Measurements from ENCODE around the gene PRKAG2. TPM values are rescaled to one million over a fixed set of nuclear protein-coding genes. Genes with fewer than 3 reads are reported as not detected.

PRKAG2 gene
- total and polyA plus RNA-seq, 4 donors, result 17.5 to 33.3 (median 23.9) TPM

DNA sequence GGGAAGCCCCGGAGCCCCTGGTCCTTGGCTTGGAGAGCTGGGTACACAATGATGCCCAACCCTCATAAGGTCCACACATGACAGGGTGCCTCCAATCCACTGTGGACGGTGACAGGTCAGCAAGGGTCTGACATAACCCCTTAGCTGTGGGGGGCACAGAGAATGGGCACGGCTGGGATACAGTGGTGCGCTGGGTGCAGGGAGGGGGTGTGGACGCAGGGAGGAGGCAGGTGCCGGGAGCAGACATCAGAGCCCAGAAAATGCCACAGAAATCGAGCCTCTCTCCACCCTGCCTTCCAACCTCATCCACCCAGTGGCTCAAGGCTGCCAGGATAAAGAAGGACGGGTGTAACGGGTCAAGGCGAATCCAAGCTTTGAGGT lies 179.4 kb downstream of the PRKAG2 start:
- DNase-seq (no peak), ATAC-seq (ENCODE audit: insufficient read depth, low FRiP score) (no peak)
- no peak overlapping the region for H3K9ac ChIP-seq (ENCODE audit: insufficient read depth in 1 of 2, low read length in 2 of 2)
- H3K4me3 ChIP-seq, result no peak overlapping the region
- no peaks in the 10 kb centered on the region for H3K9me3 ChIP-seq (ENCODE audit: control insufficient read depth in 4 of 4, insufficient read depth in 3 of 4, low read length in 3 of 4)
- 95 to 96% methylated on average over 10 of the region's 10 CpGs for WGBS, 2 donors
- H3K4me1 ChIP-seq (ENCODE audit: control insufficient read depth in 5 of 5, insufficient read depth in 5 of 5, low read length in 5 of 5), result peaks cover 0 to 23% (median 13%) of the 10 kb centered on the region in 5 donors
- TF ChIP-seq, protein P1, sequence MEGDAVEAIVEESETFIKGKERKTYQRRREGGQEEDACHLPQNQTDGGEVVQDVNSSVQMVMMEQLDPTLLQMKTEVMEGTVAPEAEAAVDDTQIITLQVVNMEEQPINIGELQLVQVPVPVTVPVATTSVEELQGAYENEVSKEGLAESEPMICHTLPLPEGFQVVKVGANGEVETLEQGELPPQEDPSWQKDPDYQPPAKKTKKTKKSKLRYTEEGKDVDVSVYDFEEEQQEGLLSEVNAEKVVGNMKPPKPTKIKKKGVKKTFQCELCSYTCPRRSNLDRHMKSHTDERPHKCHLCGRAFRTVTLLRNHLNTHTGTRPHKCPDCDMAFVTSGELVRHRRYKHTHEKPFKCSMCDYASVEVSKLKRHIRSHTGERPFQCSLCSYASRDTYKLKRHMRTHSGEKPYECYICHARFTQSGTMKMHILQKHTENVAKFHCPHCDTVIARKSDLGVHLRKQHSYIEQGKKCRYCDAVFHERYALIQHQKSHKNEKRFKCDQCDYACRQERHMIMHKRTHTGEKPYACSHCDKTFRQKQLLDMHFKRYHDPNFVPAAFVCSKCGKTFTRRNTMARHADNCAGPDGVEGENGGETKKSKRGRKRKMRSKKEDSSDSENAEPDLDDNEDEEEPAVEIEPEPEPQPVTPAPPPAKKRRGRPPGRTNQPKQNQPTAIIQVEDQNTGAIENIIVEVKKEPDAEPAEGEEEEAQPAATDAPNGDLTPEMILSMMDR (IDR thresholded peaks at IDR 0.05; ENCODE audit: control extremely low read depth, extremely low read depth), result no peak
- H3K36me3 ChIP-seq (ENCODE audit: control insufficient read depth in 4 of 4, insufficient read depth in 4 of 4, low read length in 4 of 4), result no peaks in the 10 kb centered on the region
- H3K27me3 ChIP-seq (ENCODE audit: control insufficient read depth in 3 of 3, insufficient read depth in 3 of 3, low read length in 2 of 3), result no peaks in the 10 kb centered on the region
- H3K27ac ChIP-seq (ENCODE audit: low read depth in 1 of 2, low read length in 1 of 2), result peak overlapping the region in 1 of 2 donors; percentile 27

DNA sequence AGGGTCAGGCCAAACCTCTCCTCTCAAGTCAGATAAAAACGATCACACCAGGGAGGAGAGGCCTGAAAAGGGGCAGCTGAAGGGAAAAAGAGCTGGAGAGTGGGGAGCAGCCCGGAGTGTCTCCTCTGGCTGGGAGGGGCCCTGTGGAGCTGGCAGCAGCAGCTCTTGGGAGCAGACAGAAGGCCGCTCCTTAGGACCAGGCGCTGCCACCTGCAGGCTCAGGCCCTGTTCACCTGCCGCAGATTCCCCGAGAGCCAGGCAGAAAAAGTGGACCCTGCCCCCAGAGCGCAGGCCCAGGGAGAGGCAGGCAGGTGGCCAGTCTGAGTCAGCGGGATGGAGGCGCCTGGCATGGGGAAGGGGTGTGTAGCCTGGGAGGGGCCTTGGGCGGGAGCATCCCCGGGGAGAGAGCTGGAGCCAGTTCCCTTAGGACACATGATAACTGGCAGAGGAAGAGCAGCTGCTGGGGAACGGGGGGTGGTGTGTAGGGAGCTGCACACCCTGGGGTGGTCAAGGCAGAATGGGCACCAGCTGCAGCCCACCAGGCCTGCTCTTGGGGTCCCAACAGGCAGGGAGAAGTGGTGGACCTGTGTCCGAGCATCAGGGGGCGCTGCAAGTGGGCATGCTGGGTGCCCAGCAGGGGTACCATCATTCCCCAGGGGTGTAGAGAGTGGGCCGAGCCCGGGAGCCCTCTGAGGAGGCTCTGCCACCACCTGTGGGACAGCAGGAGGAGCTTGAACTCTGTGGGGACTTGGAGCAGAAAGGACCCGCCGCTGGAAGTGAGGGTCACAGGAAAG lies 180.0 kb downstream of the PRKAG2 start:
- Histone ChIP-seq H3K4me1 (ENCODE audit: control insufficient read depth in 5 of 5, insufficient read depth in 5 of 5, low read length in 5 of 5) (peaks cover 0 to 23% (median 13%) of the 10 kb centered on the region in 5 donors), H3K27me3 (ENCODE audit: control insufficient read depth in 3 of 3, insufficient read depth in 3 of 3, low read length in 2 of 3) (no peaks in the 10 kb centered on the region), H3K9ac (ENCODE audit: insufficient read depth in 1 of 2, low read length in 2 of 2) (no peak overlapping the region), H3K27ac (ENCODE audit: low read depth in 1 of 2, low read length in 1 of 2) (peak overlapping the region in 1 of 2 donors; percentile 76), H3K36me3 (ENCODE audit: control insufficient read depth in 4 of 4, insufficient read depth in 4 of 4, low read length in 4 of 4) (no peaks in the 10 kb centered on the region), H3K4me3 (no peak overlapping the region), H3K9me3 (ENCODE audit: control insufficient read depth in 4 of 4, insufficient read depth in 3 of 4, low read length in 3 of 4) (no peaks in the 10 kb centered on the region)
- WGBS, 2 donors, result 86 to 87% methylated on average over 15 to 18 of the region's 18 CpGs
- ATAC-seq (ENCODE audit: insufficient read depth, low FRiP score) (no peak), DNase-seq (peak in 2 of 3 donors; percentile 40 to 41)
- TF ChIP-seq, protein P1 (IDR thresholded peaks at IDR 0.05; ENCODE audit: control extremely low read depth, extremely low read depth), result no peak

DNA sequence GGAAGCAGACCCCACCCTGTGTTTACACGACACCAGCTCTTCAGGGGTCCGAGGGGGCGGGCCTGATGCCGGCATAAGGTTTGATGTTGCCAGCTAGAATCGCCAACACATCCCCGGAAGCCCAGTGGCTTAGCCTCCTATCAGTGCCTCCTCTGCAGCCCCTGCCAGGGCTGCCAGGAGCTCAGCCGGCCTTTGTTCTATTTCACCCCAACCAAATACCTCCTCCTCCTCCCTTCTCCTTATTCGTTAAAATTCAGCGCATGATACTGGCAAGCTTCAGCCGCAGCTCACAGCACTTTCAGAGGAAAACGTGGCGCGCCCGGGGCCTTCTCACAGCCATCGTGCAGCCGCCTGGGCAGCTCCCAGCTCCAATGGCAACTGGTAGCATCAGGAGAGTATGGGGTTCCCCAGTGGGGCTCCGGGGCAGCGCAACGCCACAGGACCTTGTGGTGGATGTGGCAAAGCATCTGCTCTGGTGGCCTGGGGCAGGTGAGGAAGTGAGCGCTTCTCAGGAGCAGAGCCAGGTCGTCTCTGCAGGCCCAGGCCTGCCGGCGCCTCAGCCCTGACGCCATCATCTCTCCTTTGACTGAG lies 180.9 kb downstream of the PRKAG2 start:
- H3K4me3 ChIP-seq, result no peak overlapping the region
- ATAC-seq (ENCODE audit: insufficient read depth, low FRiP score) (no peak), DNase-seq (no peak)
- 80 to 88% methylated on average over 24 of the region's 24 CpGs for WGBS, 2 donors
- no peaks in the 10 kb centered on the region for H3K27me3 ChIP-seq (ENCODE audit: control insufficient read depth in 3 of 3, insufficient read depth in 3 of 3, low read length in 2 of 3)
- H3K4me1 ChIP-seq (ENCODE audit: control insufficient read depth in 5 of 5, insufficient read depth in 5 of 5, low read length in 5 of 5), result peaks cover 0 to 23% (median 13%) of the 10 kb centered on the region in 5 donors
- no peaks in the 10 kb centered on the region for H3K9me3 ChIP-seq (ENCODE audit: control insufficient read depth in 4 of 4, insufficient read depth in 3 of 4, low read length in 3 of 4)
- peak overlapping the region; percentile 20 to 76 for H3K27ac ChIP-seq (ENCODE audit: low read depth in 1 of 2, low read length in 1 of 2)
- H3K9ac ChIP-seq (ENCODE audit: insufficient read depth in 1 of 2, low read length in 2 of 2), result no peak overlapping the region
- H3K36me3 ChIP-seq (ENCODE audit: control insufficient read depth in 4 of 4, insufficient read depth in 4 of 4, low read length in 4 of 4), result no peaks in the 10 kb centered on the region
- TF ChIP-seq, protein P1 (IDR thresholded peaks at IDR 0.05; ENCODE audit: control extremely low read depth, extremely low read depth), result no peak
